HG03442 (cell line): ENCODE results near the gene NPIPB6.
"Not testable (repeated sequence)": the region's sequence is repeated elsewhere in the genome, so short reads cannot be mapped to it uniquely, and the experiment has no call there.

Source experiments
- ATAC-seq: cut with Tn5 transposase; IDR thresholded peaks from one replicate; pipeline ENCODE4 v1.9.1; 2021; ENCODE audit warnings: mild to moderate bottlenecking, moderate library complexity; ENCODE audit not compliant: unreplicated experiment

Gene NPIPB6

DNA sequence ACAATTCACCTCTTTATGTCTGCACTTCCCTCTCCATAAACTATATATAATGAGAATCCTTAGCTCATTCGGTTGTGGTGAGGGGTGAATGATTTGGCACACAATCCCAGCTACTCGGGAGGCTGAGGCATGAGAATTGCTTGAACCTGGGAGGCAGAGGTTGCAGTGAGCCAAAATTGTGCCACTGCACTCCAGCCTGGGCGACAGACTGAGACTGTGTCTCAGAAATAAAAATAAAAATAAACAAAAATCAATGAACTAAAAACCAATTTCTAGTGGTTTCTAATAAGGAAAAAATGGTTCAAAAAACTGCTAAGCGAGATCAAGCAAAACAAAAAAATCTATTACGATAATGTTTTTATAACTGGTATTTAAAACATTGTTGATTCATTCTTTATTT is at the start of gene NPIPB6:
Gene NPIPB6, minus strand, starts transcription at position 101 of the 400 bp plus-strand sequence. CDS start 686 bp downstream, outside the sequence.
- ATAC-seq = not testable (repeated sequence)

DNA sequence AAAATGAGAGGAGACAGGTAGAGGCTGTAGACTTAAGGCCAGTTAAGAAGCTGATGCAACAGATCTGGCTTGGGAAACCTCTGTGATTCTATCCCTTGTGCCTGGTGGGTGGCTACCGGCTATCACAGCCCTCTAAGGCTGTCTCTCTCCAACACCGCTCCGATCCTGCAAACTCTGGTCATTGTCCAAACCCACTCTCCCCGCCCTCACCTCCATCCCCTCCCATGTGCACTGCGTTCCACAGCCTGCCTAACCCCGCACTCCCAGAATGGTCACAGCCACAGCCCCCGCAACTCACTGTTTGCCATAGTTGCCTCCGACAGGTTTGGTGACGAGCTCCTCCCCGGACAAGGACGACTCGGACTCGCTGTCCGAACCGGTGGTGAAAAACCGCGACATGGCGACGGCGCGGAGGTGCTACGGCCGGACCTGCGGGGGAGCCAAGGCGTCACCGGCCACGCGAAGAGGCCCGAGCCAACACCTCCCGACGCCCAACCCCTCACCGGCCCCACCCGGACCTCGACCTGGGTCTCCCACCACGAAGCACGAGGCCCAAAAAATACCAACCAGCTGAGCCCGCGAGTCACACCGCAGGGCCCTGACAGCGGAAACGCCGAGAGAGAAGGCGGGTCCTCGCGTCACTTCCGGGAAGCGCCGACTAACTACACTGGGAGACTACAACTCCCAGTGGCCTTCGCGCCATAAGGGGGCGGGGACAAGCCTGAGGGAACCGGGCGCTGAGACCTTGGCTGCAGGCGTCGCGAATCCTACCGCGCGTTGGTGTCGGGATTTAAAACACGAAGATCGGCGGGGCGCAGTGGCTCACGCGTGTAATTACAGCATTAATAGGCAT is 40.1 kb upstream of the NPIPB6 start, which contains the start of gene EIF3CL:
Gene EIF3CL, minus strand, starts transcription at position 622 of the 853 bp plus-strand sequence. Its CDS starts 223 bp downstream, at position 399.
- peak; percentile 98 for ATAC-seq

GRCh38 chr16:28392054-28392453 is 28.7 kb upstream of the NPIPB6 start:
- not testable (repeated sequence) for ATAC-seq

DNA sequence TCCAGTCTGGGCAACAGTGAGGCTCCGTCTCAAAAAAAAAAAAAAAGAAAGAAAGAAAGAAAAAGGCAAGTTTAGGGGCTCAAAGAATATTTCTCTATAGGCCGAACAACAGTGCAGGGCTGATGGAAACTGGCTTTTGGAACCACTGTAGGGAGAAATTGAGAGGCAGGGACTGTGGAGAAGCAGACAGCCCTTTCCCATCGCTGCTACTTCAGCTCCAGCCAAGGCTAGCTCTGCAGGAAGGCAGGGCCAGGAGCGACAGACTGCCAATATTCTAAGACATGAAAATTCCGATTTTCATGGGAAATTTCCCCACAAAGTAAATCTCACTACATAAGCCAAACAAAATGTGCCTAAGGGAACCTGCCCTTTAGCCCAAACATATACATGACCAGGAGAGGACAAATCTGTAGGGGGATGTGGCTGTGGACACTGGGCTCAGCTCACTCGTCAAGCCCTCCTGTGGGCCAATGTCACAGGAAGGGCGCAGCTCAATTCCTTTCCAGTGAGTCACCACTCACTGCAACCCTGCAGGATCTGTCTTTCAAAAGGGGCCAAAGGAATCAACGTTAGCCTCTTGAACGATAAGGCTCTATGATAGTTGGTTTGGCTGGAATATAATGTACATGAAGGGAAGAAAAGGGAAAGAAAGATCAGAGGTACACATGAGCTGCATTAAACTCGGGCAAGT is 19.0 kb upstream of the NPIPB6 start:
- ATAC-seq = not testable (repeated sequence)

GRCh38 chr16:28377822-28378221 is 14.5 kb upstream of the NPIPB6 start:
- not testable (repeated sequence) for ATAC-seq

- ATAC-seq = not testable (repeated sequence)
Observed at GRCh38 chr16:28377108-28377625, 13.9 kb upstream of the NPIPB6 start.

DNA sequence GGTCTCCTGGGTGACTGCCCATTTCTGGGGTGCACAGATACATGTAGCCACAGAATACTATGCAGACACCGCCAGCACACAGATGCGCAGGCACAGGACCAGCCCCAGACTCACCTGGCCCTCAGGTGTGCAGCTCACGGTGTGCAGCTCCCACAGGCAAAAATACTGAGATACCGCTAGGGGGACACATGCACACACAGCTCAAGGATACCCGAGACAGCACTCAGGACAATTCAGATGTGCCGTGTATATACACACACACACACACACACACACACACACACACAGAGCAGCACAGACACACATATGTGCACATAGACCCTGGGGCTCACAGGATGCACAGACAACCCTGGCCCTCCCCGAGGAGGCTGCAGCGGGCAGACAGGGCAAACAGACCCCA is 11.8 kb upstream of the NPIPB6 start:
- ATAC-seq = not testable (repeated sequence)

- not testable (repeated sequence) for ATAC-seq
Observed at GRCh38 chr16:28374281-28374680, 11.0 kb upstream of the NPIPB6 start.

DNA sequence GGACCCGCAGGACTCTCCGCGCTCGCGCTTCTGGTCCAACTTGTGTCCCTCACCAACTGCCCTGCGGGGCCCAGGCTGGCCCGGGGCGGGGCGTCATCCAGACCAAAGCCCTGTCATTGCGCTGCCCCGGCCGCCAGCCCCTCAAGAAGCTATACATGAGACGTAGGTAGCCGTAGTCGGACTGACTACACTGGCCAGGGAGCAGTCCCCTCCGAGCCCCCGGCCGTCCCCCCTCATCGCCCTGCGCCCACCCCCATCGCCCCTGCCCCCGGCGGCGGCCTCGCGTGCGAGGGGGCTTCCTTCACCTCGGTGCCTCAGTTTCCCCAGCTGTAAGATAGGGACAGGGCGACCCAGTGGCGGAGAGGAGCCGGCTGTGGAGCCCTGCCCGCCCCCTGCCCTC is 4.6 kb upstream of the NPIPB6 start:
- not testable (repeated sequence) for ATAC-seq

GRCh38 chr16:28364268-28365173 is 1.2 kb upstream of the NPIPB6 start:
- peak; percentile 84 for ATAC-seq

DNA sequence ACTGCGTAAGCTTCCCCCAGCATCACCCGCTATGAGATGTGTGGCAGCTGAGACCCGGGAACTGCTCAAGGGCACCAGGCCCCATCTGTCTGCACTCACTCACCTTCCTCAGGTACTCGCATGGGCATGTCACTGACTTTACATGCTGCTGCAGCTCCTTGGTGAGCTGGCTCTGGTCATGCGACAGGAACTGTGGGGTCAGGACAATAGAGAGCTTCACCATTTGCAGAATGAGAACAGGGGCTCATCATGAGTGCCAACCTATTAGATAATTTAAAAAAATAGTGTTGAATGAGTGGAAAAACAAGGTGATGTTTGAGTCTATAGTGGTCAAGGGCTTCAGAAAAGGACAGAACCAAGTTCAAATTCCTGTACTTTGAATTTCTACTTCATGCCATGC is 708 bp downstream of the NPIPB6 start:
- not testable (repeated sequence) for ATAC-seq

DNA sequence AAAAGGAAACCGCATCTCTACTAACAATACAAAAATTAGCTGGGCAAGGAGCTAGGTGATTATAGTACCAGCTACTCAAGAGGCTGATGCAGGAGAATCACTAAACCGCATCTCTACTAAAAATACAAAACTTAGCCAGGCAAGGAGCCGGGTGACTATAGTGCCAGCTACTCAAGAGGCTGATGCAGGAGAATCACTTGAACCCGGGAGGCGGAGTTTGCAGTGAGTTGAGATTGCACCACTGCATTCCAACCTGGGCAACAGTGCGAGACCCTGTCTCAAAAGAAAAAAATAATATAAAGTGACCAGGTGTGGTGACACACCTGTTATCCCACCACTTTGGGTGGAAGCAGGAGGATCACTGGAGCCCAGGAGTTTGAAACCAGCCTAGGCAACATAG is 25.1 kb downstream of the NPIPB6 start:
- ATAC-seq = not testable (repeated sequence)

DNA sequence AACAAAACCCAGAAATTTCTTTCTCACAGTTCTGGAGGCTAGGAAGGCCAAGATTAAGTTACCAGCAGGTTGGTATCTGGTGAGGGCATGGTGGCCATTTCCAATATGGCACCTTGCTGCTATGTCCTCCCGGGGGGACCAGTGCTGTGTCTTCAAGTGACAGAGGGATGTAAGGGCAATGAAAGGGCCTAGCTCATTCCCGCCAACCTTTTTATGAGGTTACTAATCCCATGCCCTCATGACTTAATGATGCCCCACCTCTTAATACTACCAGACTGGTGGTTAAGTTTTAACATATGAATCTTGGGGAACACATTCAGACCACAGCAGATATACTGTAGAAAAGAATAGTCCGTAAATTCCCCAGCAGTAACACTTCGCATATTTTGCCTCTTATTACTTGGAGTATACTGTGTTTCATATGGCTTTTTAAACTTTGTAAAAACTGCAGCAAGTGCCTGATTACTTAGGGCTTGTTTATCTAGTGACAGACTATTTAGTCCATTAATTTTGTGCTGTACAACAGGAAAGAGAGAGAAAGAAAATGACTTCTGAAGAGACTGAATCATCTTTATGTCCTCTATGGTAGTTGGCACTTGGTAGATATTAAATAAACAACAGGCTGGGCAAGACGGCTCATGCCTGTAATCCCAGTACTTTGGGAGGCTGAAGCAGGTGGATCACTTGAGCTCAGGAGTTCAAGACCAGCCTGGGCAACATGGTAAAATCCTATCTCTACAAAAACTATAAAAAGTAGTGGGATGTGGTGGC is 26.2 kb downstream of the NPIPB6 start:
- not testable (repeated sequence) for ATAC-seq

DNA sequence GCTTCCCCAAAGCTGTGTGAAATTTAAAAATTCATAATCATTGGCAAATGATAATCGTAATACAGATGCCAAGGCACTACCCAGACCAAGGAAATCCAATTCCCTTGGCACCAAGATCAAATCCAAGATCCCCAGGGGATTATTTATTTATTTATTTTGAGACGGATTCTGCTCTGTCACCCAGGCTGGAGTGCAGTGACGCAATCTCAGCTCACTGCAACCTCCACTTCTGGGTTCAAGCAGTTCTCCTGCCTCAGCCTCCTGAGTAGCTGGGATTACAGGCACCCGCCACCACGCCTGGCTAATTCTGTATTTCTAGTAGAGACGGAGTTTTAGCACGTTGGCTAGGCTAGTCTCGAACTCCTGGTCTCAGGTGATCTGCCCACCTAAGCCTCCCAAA is 27.6 kb downstream of the NPIPB6 start:
- ATAC-seq = not testable (repeated sequence)

- not testable (repeated sequence) for ATAC-seq
Observed at GRCh38 chr16:28332632-28333031, 30.7 kb downstream of the NPIPB6 start.

GRCh38 chr16:28330981-28331380 is 32.3 kb downstream of the NPIPB6 start:
- ATAC-seq = not testable (repeated sequence)

GRCh38 chr16:28330232-28330631 is 33.1 kb downstream of the NPIPB6 start:
- not testable (repeated sequence) for ATAC-seq

DNA sequence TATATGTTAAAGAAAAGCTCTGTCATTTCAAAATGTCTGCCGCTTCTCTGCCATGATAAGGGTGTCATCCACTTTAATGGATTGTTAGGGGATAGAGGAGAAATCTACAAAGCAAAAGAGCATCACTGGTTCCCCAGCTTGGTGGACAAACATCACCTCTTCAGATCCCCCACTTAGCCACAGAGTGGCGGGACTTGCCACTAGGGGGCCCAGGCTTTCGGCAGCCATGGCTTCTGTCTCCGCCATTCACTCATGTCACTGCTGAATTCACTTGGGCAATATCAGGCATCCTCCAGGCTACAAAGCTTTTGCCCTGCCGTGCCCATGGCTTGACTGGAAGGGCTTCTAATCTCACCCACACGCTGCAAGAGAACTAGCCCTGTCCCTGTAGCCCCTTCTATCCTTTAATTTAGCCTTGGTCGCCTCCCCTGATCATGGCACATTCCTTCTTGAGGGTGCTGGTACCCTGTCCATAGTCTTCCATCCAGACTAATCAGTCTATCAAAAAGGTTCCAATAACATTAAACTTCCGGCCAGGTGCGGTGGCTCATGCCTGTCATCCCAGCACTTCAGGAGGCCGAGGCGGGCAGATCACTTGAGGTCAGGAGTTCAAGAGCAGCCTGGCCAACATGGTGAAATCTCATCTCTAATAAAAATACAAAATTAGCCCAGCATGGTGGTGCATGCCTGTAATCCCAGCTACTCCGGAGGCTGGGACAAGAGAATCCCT is 36.3 kb downstream of the NPIPB6 start:
- ATAC-seq = no peak

- ATAC-seq = no peak
Observed at GRCh38 chr16:28324887-28325279, 38.4 kb downstream of the NPIPB6 start.
